Spleen (tissue), 11 donors: Measurements from ENCODE around the gene MNX1. TPM values are rescaled to one million over a fixed set of nuclear protein-coding genes. Genes with fewer than 3 reads are reported as not detected.

Experiments
- DNase-seq: peaks from one replicate; pipeline ENCODE4 v3.0.0-alpha.2; 2020
- H3K27ac ChIP-seq, 8 donors: fragments of 200-600 bp; sonication (generic) in 7 of 8; 1 replicate in 4 of 8; 2 replicates in 4 of 8; pipeline versions ENCODE4 v1.5.0 to v1.8.0; 2016 to 2021; ENCODE audit warnings: inconsistent platforms in 4 of 8, mild to moderate bottlenecking in 4 of 8, moderate library complexity in 1 of 8
- H3K27me3 ChIP-seq, 7 donors: fragments of 200-600 bp; sonication (generic) in 6 of 7; replicated peaks in 1 of 7; 1 replicate in 4 of 7; 2 replicates in 3 of 7; pipeline versions ENCODE4 v1.5.0 to v1.8.0; 2016 to 2021; ENCODE audit warnings: inconsistent platforms in 3 of 7, mild to moderate bottlenecking in 1 of 7
- H3K36me3 ChIP-seq, 6 donors: fragments of 200-600 bp; sonication (generic) in 5 of 6; 1 replicate in 4 of 6; 2 replicates in 2 of 6; pipeline versions ENCODE4 v1.5.0 to v1.8.0; 2016 to 2021; ENCODE audit warnings: inconsistent platforms in 2 of 6
- H3K4me1 ChIP-seq, 6 donors: fragments of 200-600 bp; sonication (generic) in 5 of 6; 1 replicate in 3 of 6; 2 replicates in 3 of 6; pipeline versions ENCODE4 v1.5.0 to v1.8.0; 2016 to 2021; ENCODE audit warnings: inconsistent platforms in 3 of 6
- H3K4me3 ChIP-seq, 8 donors: fragments of 200-600 bp; sonication (generic) in 7 of 8; 1 replicate in 4 of 8; 2 replicates in 4 of 8; pipeline versions ENCODE4 v1.5.0 to v1.8.0; 2016 to 2021; ENCODE audit warnings: inconsistent platforms in 4 of 8, mild to moderate bottlenecking in 4 of 8, moderate library complexity in 2 of 8
- H3K9me3 ChIP-seq, 8 donors: fragments of 200-600 bp; sonication (generic) in 7 of 8; 1 replicate in 4 of 8; 2 replicates in 4 of 8; pipeline versions ENCODE4 v1.5.0 to v1.8.0; 2016 to 2021; ENCODE audit warnings: inconsistent platforms in 4 of 8
- CTCF ChIP-seq, 11 experiments: fragments of 200-600 bp in 7 of 11; fragments of 450-650 bp in 4 of 11; sonication (generic) in 4 of 11; IDR thresholded peaks in 8 of 11; conservative IDR thresholded peaks in 3 of 11; 1 replicate in 7 of 11; 2 replicates in 4 of 11; pipeline versions ENCODE4 v1.4.0 to v1.8.0; 2016 to 2021; ENCODE audit warnings: antibody characterized with exemption in 11 of 11, inconsistent platforms in 4 of 11, mild to moderate bottlenecking in 1 of 11
- POLR2A ChIP-seq, 3 donors: fragments of 450-650 bp; IDR thresholded peaks; one replicate each; pipeline ENCODE4 v1.5.1; 2017; ENCODE audit warnings: antibody characterized with exemption in 3 of 3, mild to moderate bottlenecking in 1 of 3
- POLR2AphosphoS5 ChIP-seq, 3 donors: sonication (generic); formaldehyde crosslinking; IDR thresholded peaks; one replicate each; pipeline ENCODE4 v1.5.1; 2017; ENCODE audit warnings: antibody characterized with exemption in 3 of 3
- WGBS, 5 donors: extraction: QIAGEN DNeasy Blood & Tissue Kit in 3 of 5; methylation state at CpG; one replicate each; pipeline versions ENCODE4 v1.1.5 to v1.1.7; 2013 to 2018; 5-methylcytosine and 5-hydroxymethylcytosine counted together
- intact Hi-C: fragments of 100-400 bp; cut with DNase I; formaldehyde crosslinking; loops from one replicate; pipeline ENCODE4 v1.15.0; 2023; ENCODE audit warnings: low total_unique reads
- polyA plus RNA-seq, 3 donors: library from polyadenylated mRNA; stranded (reverse); fragments of 200-250 nt; gene quantifications; one replicate each; pipeline ENCODE4 v1.2.1, GENCODE V29; 2013
- total RNA-seq, 7 donors: library from RNA; depleted of rRNA in 3 of 7; stranded (reverse); fragments of >200 nt in 3 of 7; fragmentation: NEBNext Ultra II Directional in 4 of 7; extraction: Animal tissue kit (Norgen Biotek cat#: 25700) in 4 of 7; gene quantifications; one replicate each; pipeline versions ENCODE4 v1.1.0 to v1.2.1, GENCODE V29; 2016 to 2021
- donor health status: healthy with polysubstance abuse.
- donor health status: DM: no; HTN: no; CAD: no; lungs with moderate emphysema.
- donor health status: DM: no; HTN: no; CAD: no.
- donor health status: Bipolar disorder and iron deficiency.
- donor health status: healthy.
- donor health status: DM: no; HTN: no; CAD: no.
- donor health status: DM: yes; HTN: yes; CAD: no.

MNX1 gene
- total and polyA plus RNA-seq, 10 donors = 0.85 TPM; not detected in 9

- intact Hi-C loops = no loop called here
- TF ChIP-seq POLR2AphosphoS5 (IDR thresholded peaks at IDR 0.05) (no peak), POLR2A (IDR thresholded peaks at IDR 0.05) (no peak), CTCF (IDR thresholded peaks at IDR 0.05 in 8 of 11, conservative IDR thresholded peaks at IDR 0.05 in 3 of 11) (no peak)
- Histone ChIP-seq H3K9me3 (peaks cover 0 to 16% (median 0%) of the 10 kb centered on the region in 8 donors), H3K27ac (no peak overlapping the region), H3K4me1 (no peaks in the 10 kb centered on the region), H3K4me3 (no peak overlapping the region), H3K27me3 (peaks cover 0 to 62% (median 7%) of the 10 kb centered on the region in 7 donors), H3K36me3 (no peaks in the 10 kb centered on the region)
- DNase-seq = no peak
- WGBS, 5 donors = 90 to 91% (median 91%) methylated on average over 4 of the region's 4 CpGs
These were observed 26.6 kb upstream of the MNX1 start for GRCh38 chr7:157037028-157037427.

GRCh38 chr7:157035979-157036378 lies 25.5 kb upstream of the MNX1 start:
- Histone ChIP-seq H3K36me3 (no peaks in the 10 kb centered on the region), H3K27ac (no peak overlapping the region), H3K27me3 (peaks cover 0 to 66% (median 15%) of the 10 kb centered on the region in 7 donors), H3K4me3 (no peak overlapping the region), H3K9me3 (peaks cover 0 to 16% (median 0%) of the 10 kb centered on the region in 8 donors), H3K4me1 (no peaks in the 10 kb centered on the region)
- no peak for TF ChIP-seq POLR2AphosphoS5 (IDR thresholded peaks at IDR 0.05)
- TF ChIP-seq CTCF (IDR thresholded peaks at IDR 0.05 in 8 of 11, conservative IDR thresholded peaks at IDR 0.05 in 3 of 11) = no peak
- no peak for TF ChIP-seq POLR2A (IDR thresholded peaks at IDR 0.05)
- intact Hi-C loops = no loop called here
- 19 to 71% (median 44%) methylated on average over 1 of the region's 1 CpG for WGBS, 5 donors
- DNase-seq = no peak

GRCh38 chr7:157035302-157035701 lies 24.8 kb upstream of the MNX1 start:
- Histone ChIP-seq H3K4me3 (no peak overlapping the region), H3K4me1 (no peaks in the 10 kb centered on the region), H3K27ac (no peak overlapping the region), H3K27me3 (peaks cover 0 to 71% (median 15%) of the 10 kb centered on the region in 7 donors), H3K9me3 (peaks cover 0 to 16% (median 0%) of the 10 kb centered on the region in 8 donors), H3K36me3 (no peaks in the 10 kb centered on the region)
- intact Hi-C loops = no loop called here
- no peak for TF ChIP-seq POLR2A (IDR thresholded peaks at IDR 0.05)
- DNase-seq = no peak
- 91 to 97% (median 93%) methylated on average over 8 of the region's 8 CpGs for WGBS, 5 donors

- H3K4me1 ChIP-seq = no peaks in the 10 kb centered on the region
- H3K36me3 ChIP-seq = no peaks in the 10 kb centered on the region
- 76 to 85% (median 81%) methylated on average over 18 to 23 of the region's 23 CpGs for WGBS, 5 donors
- no peak for TF ChIP-seq POLR2AphosphoS5 (IDR thresholded peaks at IDR 0.05)
- TF ChIP-seq POLR2A (IDR thresholded peaks at IDR 0.05) = no peak
- H3K27ac ChIP-seq = no peak overlapping the region
- H3K9me3 ChIP-seq = peaks cover 0 to 13% (median 0%) of the 10 kb centered on the region in 8 donors
- intact Hi-C loops = no loop called here
- H3K4me3 ChIP-seq = no peak overlapping the region
- DNase-seq = peak; percentile 39
- peaks cover 0 to 82% (median 25%) of the 10 kb centered on the region in 7 donors for H3K27me3 ChIP-seq
These were observed 23.3 kb upstream of the MNX1 start for GRCh38 chr7:157033483-157034473.
